GM12878 (cell line): Measurements from ENCODE around the gene AFF1. TPM values are rescaled to one million over a fixed set of nuclear protein-coding genes. Genes with fewer than 3 reads are reported as not detected.
A peak's percentile ranks its signal among the peaks of the same experiment; 100 is the strongest.

Source experiments
- ATAC-seq: fragments of 200-7000 bp; cut with Tn5 transposase; 3 replicates; pipeline ENCODE4 v1.9.1; 2020; ENCODE audit warnings: mild to moderate bottlenecking, moderate library complexity
- BruUV-seq: library from RNA; stranded (reverse); fragments of 400-500 nt; replicated peaks from 2 replicates; lab custom pipeline; 2021; lab: Mats Ljungman, UMichigan
- CTCF ChIA-PET: fragments of 300-600 bp; sonication (Branson Sonifier 250); formaldehyde crosslinking; extraction: SDS; loops from one replicate; lab custom pipeline; 2021; ENCODE audit warnings: inconsistent platforms; lab: Yijun Ruan, JAX
- POLR2A ChIA-PET: fragments of 350-600 bp; formaldehyde crosslinking; extraction: SDS; loops from one replicate; lab custom pipeline; 2021; ENCODE audit warnings: inconsistent platforms; lab: Charles Lee
- RAD21 ChIA-PET: fragments of 300-600 bp; sonication (Branson Sonifier 250); formaldehyde crosslinking; loops from one replicate; lab custom pipeline; 2023; ENCODE audit warnings: antibody characterized with exemption; ENCODE audit not compliant: unreplicated experiment; lab: Charles Lee
- SMC1A ChIA-PET: fragments of 300-600 bp; sonication (Branson Sonifier 250); formaldehyde crosslinking; loops from one replicate; lab custom pipeline; 2023; ENCODE audit not compliant: unreplicated experiment, uncharacterized antibody; lab: Charles Lee
- DNase-seq: peaks from one replicate; pipeline ENCODE4 v3.0.0-alpha.2; 2011; ENCODE audit warnings: low read depth, low spot score
- FAIRE-seq: peaks from 3 replicates; lab custom pipeline; 2011; peaks lifted over from hg19 to GRCh38; lab: Jason Lieb, UNC
- H2AFZ ChIP-seq: 2 replicates; pipeline ENCODE4 v1.6.0; 2011; ENCODE audit warnings: low read depth, low read length, control low read depth; ENCODE audit not compliant: control insufficient read depth
- H3K27ac ChIP-seq: 2 replicates; pipeline ENCODE4 v1.5.1; 2011; ENCODE audit warnings: control low read depth; ENCODE audit not compliant: control insufficient read depth, insufficient read depth
- H3K27me3 ChIP-seq, 2 experiments: replicated peaks in 1 of 2; 2 replicates each; pipeline versions ENCODE4 v1.6.0 to v1.6.1; 2011; ENCODE audit warnings: low read length in 1 of 2; ENCODE audit not compliant: control insufficient read depth in 2 of 2, insufficient read depth in 2 of 2
- H3K36me3 ChIP-seq, 2 experiments: 2 replicates each; pipeline ENCODE4 v1.5.1; 2011; ENCODE audit warnings: low read length in 1 of 2; ENCODE audit not compliant: control insufficient read depth in 2 of 2, insufficient read depth in 2 of 2
- H3K4me1 ChIP-seq: 2 replicates; pipeline ENCODE4 v1.6.1; 2011; ENCODE audit warnings: mild to moderate bottlenecking, low read length, moderate library complexity, mixed read lengths; ENCODE audit not compliant: control insufficient read depth, insufficient read depth
- H3K4me2 ChIP-seq: 2 replicates; pipeline ENCODE4 v1.6.0; 2011; ENCODE audit warnings: control low read depth; ENCODE audit not compliant: control insufficient read depth, insufficient read depth
- H3K4me3 ChIP-seq: fragments of 200-600 bp; sonication (generic); 2 replicates; pipeline ENCODE4 v1.5.1; 2016
- H3K79me2 ChIP-seq: 2 replicates; pipeline ENCODE4 v1.6.0; 2011; ENCODE audit warnings: low read length; ENCODE audit not compliant: control insufficient read depth, insufficient read depth
- H3K9ac ChIP-seq: 2 replicates; pipeline ENCODE4 v1.8.0; 2011; ENCODE audit warnings: low read length, control low read depth, mixed read lengths; ENCODE audit not compliant: control insufficient read depth, insufficient read depth
- H3K9me3 ChIP-seq: replicated peaks from 3 replicates; pipeline ENCODE4 v1.5.1; 2011; ENCODE audit warnings: mild to moderate bottlenecking, low read length; ENCODE audit not compliant: control insufficient read depth, insufficient read depth
- H4K20me1 ChIP-seq: 2 replicates; pipeline ENCODE4 v1.6.0; 2011; ENCODE audit not compliant: control insufficient read depth, insufficient read depth
- CBFB ChIP-seq: IDR thresholded peaks from 2 replicates; pipeline ENCODE4 v1.6.1; 2016; ENCODE audit warnings: antibody characterized with exemption, low read depth
- FOS ChIP-seq: IDR thresholded peaks from 3 replicates; pipeline ENCODE4 v1.6.1; 2011; ENCODE audit warnings: borderline replicate concordance; ENCODE audit not compliant: insufficient read length; ENCODE audit errors: extremely low read depth
- IKZF1 ChIP-seq: fragments of 450-650 bp; conservative IDR thresholded peaks from 2 replicates; pipeline ENCODE4 v1.6.1; 2017; ENCODE audit warnings: antibody characterized with exemption, mild to moderate bottlenecking
- JUNB ChIP-seq: IDR thresholded peaks from 2 replicates; pipeline ENCODE4 v1.6.1; 2016; ENCODE audit warnings: antibody characterized with exemption, mild to moderate bottlenecking
- MEF2B ChIP-seq: fragments of 450-650 bp; IDR thresholded peaks from 2 replicates; pipeline ENCODE4 v1.6.1; 2018; ENCODE audit warnings: mild to moderate bottlenecking, moderate library complexity; ENCODE audit not compliant: partially characterized antibody, poor library complexity, severe bottlenecking
- NFIC ChIP-seq: IDR thresholded peaks from 2 replicates; pipeline ENCODE4 v1.6.1; 2012; ENCODE audit warnings: low read depth, mild to moderate bottlenecking, inconsistent platforms, low read length, moderate library complexity
- NFYA ChIP-seq: IDR thresholded peaks from 2 replicates; pipeline ENCODE4 v1.6.1; 2011; ENCODE audit warnings: low read depth, mild to moderate bottlenecking, low read length, improper control_type of control experiment, borderline replicate concordance
- PAX5 ChIP-seq: IDR thresholded peaks from 2 replicates; pipeline ENCODE4 v1.6.1; 2011; ENCODE audit warnings: low read depth, low read length, borderline replicate concordance
- POLR2A ChIP-seq: IDR thresholded peaks from 2 replicates; pipeline ENCODE4 v1.6.1; 2011; ENCODE audit warnings: low read depth, mild to moderate bottlenecking, low read length
- RUNX3 ChIP-seq: IDR thresholded peaks from 2 replicates; pipeline ENCODE4 v1.6.1; 2012; ENCODE audit warnings: low read length, inconsistent platforms
- SMC3 ChIP-seq: IDR thresholded peaks from 2 replicates; pipeline ENCODE4 v1.6.1; 2011; ENCODE audit warnings: low read length, improper control_type of control experiment, borderline replicate concordance
- SPI1 ChIP-seq: IDR thresholded peaks from 2 replicates; pipeline ENCODE4 v1.6.1; 2011; ENCODE audit warnings: low read depth, mild to moderate bottlenecking, low read length, moderate library complexity, borderline replicate concordance; ENCODE audit not compliant: insufficient read depth
- STAT3 ChIP-seq: IDR thresholded peaks from 2 replicates; pipeline ENCODE4 v1.6.1; 2011; ENCODE audit warnings: low read depth, low read length, improper control_type of control experiment
- SUPT20H ChIP-seq: IDR thresholded peaks from 2 replicates; pipeline ENCODE4 v1.6.1; 2011; ENCODE audit warnings: low read depth, mild to moderate bottlenecking, low read length, moderate library complexity, borderline replicate concordance; ENCODE audit not compliant: control insufficient read depth
- TCF7 ChIP-seq: IDR thresholded peaks from 2 replicates; pipeline ENCODE4 v1.6.1; 2014; ENCODE audit warnings: antibody characterized with exemption, borderline replicate concordance
- ZNF622 ChIP-seq: fragments of 450-650 bp; IDR thresholded peaks from 2 replicates; pipeline ENCODE4 v1.6.1; 2017; ENCODE audit warnings: mild to moderate bottlenecking, inconsistent platforms
- WGBS: methylation state at CpG from one replicate; pipeline ENCODE4 v1.1.6; 2016; ENCODE audit warnings: low lambda C conversion rate; ENCODE audit not compliant: insufficient replicate concordance, insufficient coverage; ENCODE audit errors: missing lambda C conversion rate; 5-methylcytosine and 5-hydroxymethylcytosine counted together
- in situ Hi-C: fragments of 300-500 bp; cut with MboI; formaldehyde crosslinking; loops from 9 replicates; pipeline ENCODE4 v1.14.3; 2018; ENCODE audit warnings: mixed read lengths
- intact Hi-C: fragments of 100-400 bp; cut with micrococcal nuclease; formaldehyde crosslinking; loops from one replicate; pipeline ENCODE4 v1.14.2; 2022; ENCODE audit not compliant: unreplicated experiment
- polyA plus RNA-seq, 11 experiments: library from polyadenylated mRNA; depleted of rRNA in 4 of 11; unstranded in 6 of 11; stranded (reverse) in 5 of 11; fragments of >200 nt; fragmentation: Nextera tagmentation in 4 of 11; fragmentation: Illumina TruSeq in 1 of 11; extraction: Ambion mirVana in 4 of 11; extraction: Trizol in 1 of 11; gene quantifications; 1 replicate in 1 of 11; 2 replicates in 10 of 11; pipeline versions ENCODE4 v1.2.1 to v1.2.3, GENCODE V29; 2011 to 2016; ENCODE audit warnings: inconsistent platforms in 2 of 11, missing spikeins in 2 of 11, low read depth in 1 of 11
- total RNA-seq, 4 experiments: library from RNA; depleted of rRNA in 3 of 4; stranded (reverse); fragments of >200 nt in 3 of 4; fragmentation: Illumina TruSeq in 1 of 4; extraction: Trizol in 1 of 4; gene quantifications; 2 replicates each; pipeline versions ENCODE4 v1.2.1 to v1.2.3, GENCODE V29; 2013 to 2021
- TF ChIP-seq, protein P1 (sequence below): fragments of 450-650 bp; formaldehyde crosslinking; IDR thresholded peaks from 2 replicates; pipeline ENCODE4 v1.4.0; 2020; ENCODE audit warnings: mild to moderate bottlenecking, moderate library complexity
- TF ChIP-seq, protein P2 (sequence below): IDR thresholded peaks from 2 replicates; pipeline ENCODE4 v1.6.1; 2011; ENCODE audit warnings: borderline replicate concordance, low read depth, mild to moderate bottlenecking, moderate library complexity, low read length; ENCODE audit not compliant: insufficient read depth, poor library complexity, severe bottlenecking

AFF1 gene
- total and polyA plus RNA-seq, 10 of the 15 experiments (the other 5 are each of a cell fraction or from before 2014, with no cell fraction given) = 3.5 to 56.1 (median 21.5) TPM

- POLR2A ChIA-PET = interaction anchor here (0.5 kb wide), 1 partner anchor 13 kb away, joined by 3 read pairs; no protein-coding TSS in a partner anchor
- FAIRE-seq (no peak), DNase-seq (no peak), ATAC-seq (peak; percentile 54)
- Histone ChIP-seq H3K27me3 (no peaks in the 10 kb centered on the region), H3K36me3 (no peaks in the 10 kb centered on the region), H3K79me2 (no peaks in the 10 kb centered on the region), H3K4me1 (peaks cover 18% of the 10 kb centered on the region), H3K9me3 (no peaks in the 10 kb centered on the region), H3K4me3 (no peak overlapping the region), H3K4me2 (no peak overlapping the region), H3K9ac (no peak overlapping the region), H2AFZ (no peak overlapping the region; the same call in 1 of the 2 replicates), H4K20me1 (no peaks in the 10 kb centered on the region), H3K27ac (no peak overlapping the region; the same call in 1 of the 2 replicates)
- RAD21 ChIA-PET = interaction anchor here (0.7 to 2.2 kb wide), 10 partner anchors 9 to 416 kb away, joined by 3 to 7 read pairs (median 4); partner anchors contain the start of genes AFF1 and PTPN13
- no peak for TF ChIP-seq RUNX3
- no peak for TF ChIP-seq SUPT20H
- no peak for TF ChIP-seq STAT3
- no peak for TF ChIP-seq NFIC
- TF ChIP-seq, protein P1, sequence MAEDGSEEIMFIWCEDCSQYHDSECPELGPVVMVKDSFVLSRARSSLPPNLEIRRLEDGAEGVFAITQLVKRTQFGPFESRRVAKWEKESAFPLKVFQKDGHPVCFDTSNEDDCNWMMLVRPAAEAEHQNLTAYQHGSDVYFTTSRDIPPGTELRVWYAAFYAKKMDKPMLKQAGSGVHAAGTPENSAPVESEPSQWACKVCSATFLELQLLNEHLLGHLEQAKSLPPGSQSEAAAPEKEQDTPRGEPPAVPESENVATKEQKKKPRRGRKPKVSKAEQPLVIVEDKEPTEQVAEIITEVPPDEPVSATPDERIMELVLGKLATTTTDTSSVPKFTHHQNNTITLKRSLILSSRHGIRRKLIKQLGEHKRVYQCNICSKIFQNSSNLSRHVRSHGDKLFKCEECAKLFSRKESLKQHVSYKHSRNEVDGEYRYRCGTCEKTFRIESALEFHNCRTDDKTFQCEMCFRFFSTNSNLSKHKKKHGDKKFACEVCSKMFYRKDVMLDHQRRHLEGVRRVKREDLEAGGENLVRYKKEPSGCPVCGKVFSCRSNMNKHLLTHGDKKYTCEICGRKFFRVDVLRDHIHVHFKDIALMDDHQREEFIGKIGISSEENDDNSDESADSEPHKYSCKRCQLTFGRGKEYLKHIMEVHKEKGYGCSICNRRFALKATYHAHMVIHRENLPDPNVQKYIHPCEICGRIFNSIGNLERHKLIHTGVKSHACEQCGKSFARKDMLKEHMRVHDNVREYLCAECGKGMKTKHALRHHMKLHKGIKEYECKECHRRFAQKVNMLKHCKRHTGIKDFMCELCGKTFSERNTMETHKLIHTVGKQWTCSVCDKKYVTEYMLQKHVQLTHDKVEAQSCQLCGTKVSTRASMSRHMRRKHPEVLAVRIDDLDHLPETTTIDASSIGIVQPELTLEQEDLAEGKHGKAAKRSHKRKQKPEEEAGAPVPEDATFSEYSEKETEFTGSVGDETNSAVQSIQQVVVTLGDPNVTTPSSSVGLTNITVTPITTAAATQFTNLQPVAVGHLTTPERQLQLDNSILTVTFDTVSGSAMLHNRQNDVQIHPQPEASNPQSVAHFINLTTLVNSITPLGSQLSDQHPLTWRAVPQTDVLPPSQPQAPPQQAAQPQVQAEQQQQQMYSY (CRISPR knock-in tag) = no peak
- no peak for TF ChIP-seq SPI1
- no peak for TF ChIP-seq NFYA
- no peak for TF ChIP-seq POLR2A
- TF ChIP-seq SMC3 = no peak
- TF ChIP-seq ZNF622 = no peak
- TF ChIP-seq MEF2B = no peak
- TF ChIP-seq PAX5 = no peak
- TF ChIP-seq, protein P2, sequence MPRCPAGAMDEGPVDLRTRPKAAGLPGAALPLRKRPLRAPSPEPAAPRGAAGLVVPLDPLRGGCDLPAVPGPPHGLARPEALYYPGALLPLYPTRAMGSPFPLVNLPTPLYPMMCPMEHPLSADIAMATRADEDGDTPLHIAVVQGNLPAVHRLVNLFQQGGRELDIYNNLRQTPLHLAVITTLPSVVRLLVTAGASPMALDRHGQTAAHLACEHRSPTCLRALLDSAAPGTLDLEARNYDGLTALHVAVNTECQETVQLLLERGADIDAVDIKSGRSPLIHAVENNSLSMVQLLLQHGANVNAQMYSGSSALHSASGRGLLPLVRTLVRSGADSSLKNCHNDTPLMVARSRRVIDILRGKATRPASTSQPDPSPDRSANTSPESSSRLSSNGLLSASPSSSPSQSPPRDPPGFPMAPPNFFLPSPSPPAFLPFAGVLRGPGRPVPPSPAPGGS = no peak
- TF ChIP-seq CBFB = no peak
- TF ChIP-seq FOS = no peak
- TF ChIP-seq IKZF1 = no peak
- TF ChIP-seq JUNB = no peak
- TF ChIP-seq TCF7 = no peak
- 72% methylated on average over 7 of the region's 7 CpGs for WGBS
- CTCF ChIA-PET = interaction anchor here (0.7 to 6.9 kb wide), 5 partner anchors 11 to 415 kb away, joined by 3 to 38 read pairs (median 8); no protein-coding TSS in a partner anchor
- BruUV-seq = no TSS peak
- in situ Hi-C loops (no loop called here), intact Hi-C loops (no loop called here)
- SMC1A ChIA-PET = interaction anchor here (0.6 to 2.3 kb wide), 10 partner anchors 8 to 415 kb away, joined by 3 to 13 read pairs (median 4); partner anchors contain the start of gene AFF1
Observed at GRCh38 chr4:86910820-86911684, 23.8 kb upstream of the AFF1 start.
